CD14-positive monocyte (primary cell): ENCODE results near the gene CTSD. TPM values are rescaled to one million over a fixed set of nuclear protein-coding genes. Genes with fewer than 3 reads are reported as not detected.
A peak's percentile ranks its signal among the peaks of the same experiment; 100 is the strongest.

Source experiments
- DNase-seq, 3 donors: peaks; one replicate each; pipeline ENCODE4 v3.0.0-alpha.2; 2011 to 2022
- H2AFZ ChIP-seq: 2 replicates; pipeline ENCODE4 v1.6.0; 2012; ENCODE audit warnings: mild to moderate bottlenecking, low read depth, low read length, inconsistent platforms; ENCODE audit not compliant: insufficient read depth, poor library complexity, severe bottlenecking
- H3K27ac ChIP-seq, 2 donors: 1 replicate in 1 of 2; 2 replicates in 1 of 2; pipeline ENCODE4 v1.5.1; 2012 to 2013; ENCODE audit warnings: low read length in 2 of 2, control low read depth in 1 of 2, inconsistent platforms in 1 of 2, low read depth in 1 of 2, mild to moderate bottlenecking in 1 of 2
- H3K27me3 ChIP-seq, 2 donors: one replicate each; pipeline versions ENCODE4 v1.6.0 to v1.6.1; 2011 to 2013; ENCODE audit warnings: low read length in 2 of 2; ENCODE audit not compliant: control insufficient read depth in 2 of 2, insufficient read depth in 2 of 2
- H3K36me3 ChIP-seq, 2 donors: replicated peaks in 1 of 2; 1 replicate in 1 of 2; 2 replicates in 1 of 2; pipeline versions ENCODE4 v1.5.1 to v1.6.1; 2012 to 2013; ENCODE audit warnings: low read length in 2 of 2, control low read depth in 1 of 2, inconsistent platforms in 1 of 2, mild to moderate bottlenecking in 1 of 2; ENCODE audit not compliant: insufficient read depth in 2 of 2, control insufficient read depth in 1 of 2
- H3K4me1 ChIP-seq, 2 donors: 1 replicate in 1 of 2; 2 replicates in 1 of 2; pipeline versions ENCODE4 v1.5.1 to v1.6.1; 2012 to 2013; ENCODE audit warnings: low read length in 2 of 2, control low read depth in 1 of 2, inconsistent platforms in 1 of 2, mild to moderate bottlenecking in 1 of 2, moderate library complexity in 1 of 2; ENCODE audit not compliant: insufficient read depth in 2 of 2, control insufficient read depth in 1 of 2
- H3K4me2 ChIP-seq: replicated peaks from 2 replicates; pipeline ENCODE3; 2012; ENCODE audit warnings: low read length, moderate library complexity, mild to moderate bottlenecking; ENCODE audit not compliant: poor library complexity, severe bottlenecking; ENCODE audit errors: extremely low read depth
- H3K4me3 ChIP-seq, 3 experiments: fragments of 200-600 bp in 1 of 3; sonication (generic) in 1 of 3; replicated peaks in 1 of 3; 1 replicate in 2 of 3; 2 replicates in 1 of 3; pipeline ENCODE4 v1.5.1; 2011 to 2013; ENCODE audit warnings: low read length in 3 of 3, mild to moderate bottlenecking in 3 of 3, control low read depth in 2 of 3, low read depth in 2 of 3, inconsistent platforms in 1 of 3, moderate library complexity in 1 of 3
- H3K79me2 ChIP-seq: 2 replicates; pipeline ENCODE4 v1.6.0; 2012; ENCODE audit warnings: mild to moderate bottlenecking, control low read depth, inconsistent platforms, low read length, moderate library complexity; ENCODE audit not compliant: insufficient read depth
- H3K9ac ChIP-seq: 2 replicates; pipeline ENCODE4 v1.6.0; 2017; ENCODE audit warnings: low read length, mild to moderate bottlenecking; ENCODE audit not compliant: insufficient read depth, poor library complexity, severe bottlenecking
- H3K9me3 ChIP-seq, 2 donors: replicated peaks in 1 of 2; 1 replicate in 1 of 2; 2 replicates in 1 of 2; pipeline versions ENCODE4 v1.5.1 to v1.6.1; 2012 to 2013; ENCODE audit warnings: low read length in 2 of 2, control low read depth in 1 of 2; ENCODE audit not compliant: control insufficient read depth in 1 of 2, insufficient read depth in 1 of 2
- H4K20me1 ChIP-seq: 2 replicates; pipeline ENCODE4 v1.6.0; 2012; ENCODE audit warnings: mild to moderate bottlenecking, low read length, control low read depth, moderate library complexity; ENCODE audit not compliant: insufficient read depth
- H3K27ac Mint-ChIP-seq, 7 donors: one replicate each; pipeline ENCODE4 v1.8.0; 2020; ENCODE audit warnings: mild to moderate bottlenecking in 7 of 7, mixed read lengths in 7 of 7, moderate library complexity in 6 of 7, inconsistent platforms in 2 of 7
- H3K27me3 Mint-ChIP-seq, 3 donors: one replicate each; pipeline ENCODE4 v1.8.0; 2021 to 2022; ENCODE audit warnings: low read depth in 3 of 3, mild to moderate bottlenecking in 3 of 3, mixed read lengths in 3 of 3, moderate library complexity in 3 of 3, inconsistent platforms in 1 of 3
- H3K36me3 Mint-ChIP-seq, 2 donors: one replicate each; pipeline ENCODE4 v1.8.0; 2020; ENCODE audit warnings: mixed read lengths in 2 of 2, inconsistent platforms in 1 of 2, mild to moderate bottlenecking in 1 of 2
- H3K4me1 Mint-ChIP-seq: one replicate; pipeline ENCODE4 v1.8.0; 2020; ENCODE audit warnings: mild to moderate bottlenecking, mixed read lengths
- H3K4me3 Mint-ChIP-seq, 2 donors: one replicate each; pipeline ENCODE4 v1.8.0; 2020; ENCODE audit warnings: mild to moderate bottlenecking in 2 of 2, mixed read lengths in 2 of 2, moderate library complexity in 1 of 2
- H3K9me3 Mint-ChIP-seq, 7 donors: one replicate each; pipeline ENCODE4 v1.8.0; 2020 to 2022; ENCODE audit warnings: mixed read lengths in 7 of 7, mild to moderate bottlenecking in 6 of 7, moderate library complexity in 6 of 7, inconsistent platforms in 2 of 7
- CTCF ChIP-seq: fragments of 200-600 bp; IDR thresholded peaks from one replicate; pipeline ENCODE4 v1.8.0; 2022; ENCODE audit warnings: antibody characterized with exemption, mild to moderate bottlenecking
- WGBS: methylation state at CpG from one replicate; pipeline ENCODE4 v1.1.5; 2013; ENCODE audit warnings: missing lambda C conversion rate; ENCODE audit not compliant: insufficient coverage; 5-methylcytosine and 5-hydroxymethylcytosine counted together
- intact Hi-C, 2 donors: fragments of 100-400 bp; cut with micrococcal nuclease; formaldehyde crosslinking; loops; one replicate each; pipeline versions ENCODE4 v1.15.0 to v1.15.1; 2023
- polyA plus RNA-seq, 3 donors: library from polyadenylated mRNA; depleted of rRNA in 1 of 3; unstranded in 2 of 3; stranded (reverse) in 1 of 3; fragments of 300-500 nt in 2 of 3; fragments of >200 nt in 1 of 3; fragmentation: Illumina TruSeq in 2 of 3; gene quantifications; 1 replicate in 2 of 3; 2 replicates in 1 of 3; pipeline ENCODE4 v1.2.3, GENCODE V29; 2012 to 2021

Gene CTSD
- polyA plus RNA-seq, 3 donors: 835 to 1,372 (median 855) TPM

- Mint-ChIP-seq H3K36me3 (peaks cover 7 to 14% of the 10 kb centered on the region in 2 donors), H3K27ac (peak overlapping the region in 1 of 7 donors; percentile 70), H3K4me1 (peaks cover 26% of the 10 kb centered on the region), H3K9me3 (peaks cover 0 to 9% (median 3%) of the 10 kb centered on the region in 7 donors), H3K27me3 (peaks cover 27 to 49% (median 45%) of the 10 kb centered on the region in 3 donors), H3K4me3 (peak overlapping the region in 1 of 2 donors; percentile 18)
- WGBS: 100% methylated on average over 10 of the region's 18 CpGs
- Histone ChIP-seq H3K9me3 (no peaks in the 10 kb centered on the region), H3K27me3 (peaks cover 12 to 58% of the 10 kb centered on the region in 2 donors), H3K36me3 (no peaks in the 10 kb centered on the region), H4K20me1 (peaks cover 35% of the 10 kb centered on the region), H3K4me2 (no peak overlapping the region), H3K9ac (no peak overlapping the region), H2AFZ (no peak overlapping the region), H3K4me1 (peaks cover 21 to 44% of the 10 kb centered on the region in 2 donors), H3K4me3 (no peak overlapping the region), H3K79me2 (no peaks in the 10 kb centered on the region), H3K27ac (no peak overlapping the region)
- DNase-seq: no peak
- TF ChIP-seq CTCF: no peak
- intact Hi-C loops: loop anchor here in 1 of 2 donors (5.0 kb wide), 2 partner anchors 42 to 87 kb away; partner anchors contain the start of gene SYT8
Observed at GRCh38 chr11:1744891-1745700, 18.6 kb downstream of the CTSD start.

- DNase-seq: no peak
- peak overlapping the region in 1 of 7 donors; percentile 70 for H3K27ac Mint-ChIP-seq
Observed at GRCh38 chr11:1744137-1744886, 19.4 kb downstream of the CTSD start.

More at GRCh38 chr11:1744137-1744886, 19.4 kb downstream of the CTSD start:
- intact Hi-C loops: loop anchor here in 1 of 2 donors (5.0 kb wide), 1 partner anchor 88 kb away; the partner anchor contains the start of gene SYT8
- no peak overlapping the region for H3K4me2 ChIP-seq
- no peak overlapping the region for H3K9ac ChIP-seq
- peaks cover 27% of the 10 kb centered on the region for H4K20me1 ChIP-seq
- peaks cover 12 to 51% of the 10 kb centered on the region in 2 donors for H3K27me3 ChIP-seq
- H3K4me1 ChIP-seq: peaks cover 17 to 36% of the 10 kb centered on the region in 2 donors
- no peak overlapping the region for H3K4me3 ChIP-seq
- peak overlapping the region in 1 of 2 donors; percentile 1 for H3K4me3 Mint-ChIP-seq
- H3K9me3 ChIP-seq: no peaks in the 10 kb centered on the region
- peaks cover 0 to 5% (median 3%) of the 10 kb centered on the region in 7 donors for H3K9me3 Mint-ChIP-seq
- H2AFZ ChIP-seq: no peak overlapping the region
- H3K4me1 Mint-ChIP-seq: peaks cover 18% of the 10 kb centered on the region
- no peaks in the 10 kb centered on the region for H3K36me3 ChIP-seq
- TF ChIP-seq CTCF: no peak
- WGBS: 96% methylated on average over 18 of the region's 23 CpGs
- peaks cover 7 to 16% of the 10 kb centered on the region in 2 donors for H3K36me3 Mint-ChIP-seq
- no peaks in the 10 kb centered on the region for H3K79me2 ChIP-seq
- no peak overlapping the region for H3K27ac ChIP-seq
- H3K27me3 Mint-ChIP-seq: peaks cover 27 to 49% (median 44%) of the 10 kb centered on the region in 3 donors
